A549 (cell line): ENCODE measurements around the gene SLC25A3. TPM values are rescaled to one million over a fixed set of nuclear protein-coding genes. Genes with fewer than 3 reads are reported as not detected.

Experiments
- ATAC-seq, 2 experiments: fragments of 200-7000 bp in 1 of 2; fragments of >200 bp in 1 of 2; cut with Nextera tagmentation in 1 of 2; cut with Tn5 transposase in 1 of 2; 3 replicates each; pipeline versions ENCODE4 v1.8.0 to v1.9.1; 2018 to 2020; ENCODE audit warnings: mild to moderate bottlenecking in 1 of 2, moderate library complexity in 1 of 2
- CTCF ChIA-PET: fragments of 300-600 bp; sonication (Branson Sonifier 250); formaldehyde crosslinking; extraction: SDS; loops from one replicate; lab custom pipeline; 2021; ENCODE audit warnings: antibody characterized with exemption, inconsistent platforms; lab: Yijun Ruan, JAX
- POLR2A ChIA-PET: fragments of 350-600 bp; formaldehyde crosslinking; extraction: SDS; loops from one replicate; lab custom pipeline; 2021; ENCODE audit warnings: antibody characterized with exemption, inconsistent platforms; lab: Yijun Ruan, JAX
- DNase-seq, 2 experiments: peaks; one replicate each; pipeline versions ENCODE4 v3.0.0 to v3.0.0-alpha.2; 2011 to 2016; ENCODE audit warnings: low read depth in 1 of 2, low spot score in 1 of 2
- FAIRE-seq: peaks from 2 replicates; lab custom pipeline; 2011; peaks lifted over from hg19 to GRCh38; lab: Jason Lieb, UNC
- H3K27ac ChIP-seq, 2 experiments: fragments of >200 bp; sonication (Bioruptor Twin); formaldehyde crosslinking; 3 replicates each; pipeline ENCODE4 v1.5.1; 2016 to 2017
- H3K4me1 ChIP-seq: fragments of >200 bp; sonication (Bioruptor Twin); formaldehyde crosslinking; 3 replicates; pipeline ENCODE4 v1.6.1; 2016
- H3K4me2 ChIP-seq: fragments of >200 bp; sonication (Bioruptor Twin); formaldehyde crosslinking; 3 replicates; pipeline ENCODE4 v1.6.1; 2016
- H3K4me3 ChIP-seq: fragments of >200 bp; sonication (Bioruptor Twin); formaldehyde crosslinking; 3 replicates; pipeline ENCODE4 v1.5.1; 2016
- H3K9me3 ChIP-seq: fragments of >200 bp; sonication (Bioruptor Twin); formaldehyde crosslinking; 3 replicates; pipeline ENCODE4 v1.6.1; 2016
- ATOH8 ChIP-seq: fragments of 250-450 bp; sonication (Bioruptor Pico); IDR thresholded peaks from 2 replicates; pipeline ENCODE4 v1.5.0; 2020; ENCODE audit warnings: low read depth, mild to moderate bottlenecking, moderate library complexity
- CBX2 ChIP-seq: fragments of 200-600 bp; sonication (generic); IDR thresholded peaks from 2 replicates; pipeline ENCODE4 v1.6.1; 2016; ENCODE audit warnings: low read depth, mild to moderate bottlenecking, borderline replicate concordance
- CEBPB ChIP-seq, 2 experiments: fragments of >200 bp in 1 of 2; sonication (Bioruptor Twin) in 1 of 2; formaldehyde crosslinking in 1 of 2; IDR thresholded peaks; 2 replicates each; pipeline ENCODE4 v1.6.1; 2012 to 2016
- CTCF ChIP-seq: fragments of >200 bp; sonication (Bioruptor Twin); formaldehyde crosslinking; IDR thresholded peaks from 3 replicates; pipeline ENCODE4 v1.5.1; 2016
- EHMT2 ChIP-seq: fragments of 200-600 bp; sonication (generic); IDR thresholded peaks from 2 replicates; pipeline ENCODE4 v1.6.1; 2016; ENCODE audit warnings: antibody characterized with exemption, low read depth, mild to moderate bottlenecking, moderate library complexity
- ELK1 ChIP-seq: fragments of 150-350 bp; IDR thresholded peaks from 2 replicates; pipeline ENCODE4 v1.6.1; 2014; ENCODE audit warnings: low read depth, mild to moderate bottlenecking, low read length
- EP300 ChIP-seq, 2 experiments: fragments of >200 bp; sonication (Bioruptor Twin); formaldehyde crosslinking; IDR thresholded peaks; 2 replicates in 1 of 2; 3 replicates in 1 of 2; pipeline ENCODE4 v1.6.1; 2016 to 2017
- GATA3 ChIP-seq: IDR thresholded peaks from 2 replicates; pipeline ENCODE4 v1.6.1; 2012; ENCODE audit warnings: borderline replicate concordance
- HES2 ChIP-seq: fragments of >200 bp; sonication (Bioruptor Twin); formaldehyde crosslinking; IDR thresholded peaks from 2 replicates; pipeline ENCODE4 v1.6.1; 2016
- HMGXB4 ChIP-seq: fragments of 250-450 bp; sonication (Bioruptor Pico); IDR thresholded peaks from 2 replicates; pipeline ENCODE4 v1.5.0; 2021; ENCODE audit warnings: mild to moderate bottlenecking, moderate library complexity, borderline replicate concordance
- HOXA7 ChIP-seq: fragments of 250-450 bp; sonication (Bioruptor Pico); IDR thresholded peaks from 2 replicates; pipeline ENCODE4 v1.5.0; 2020; ENCODE audit warnings: mild to moderate bottlenecking, moderate library complexity
- HOXB5 ChIP-seq: fragments of 250-450 bp; sonication (Bioruptor Pico); IDR thresholded peaks from 2 replicates; pipeline ENCODE4 v1.5.0; 2020; ENCODE audit warnings: mild to moderate bottlenecking, moderate library complexity
- JUN ChIP-seq, 2 experiments: fragments of >200 bp; sonication (Bioruptor Twin); formaldehyde crosslinking; IDR thresholded peaks; 2 replicates in 1 of 2; 3 replicates in 1 of 2; pipeline ENCODE4 v1.6.1; 2016 to 2017
- JUNB ChIP-seq: fragments of >200 bp; sonication (Bioruptor Twin); formaldehyde crosslinking; IDR thresholded peaks from 2 replicates; pipeline ENCODE4 v1.6.1; 2016
- KDM1A ChIP-seq: fragments of 200-600 bp; sonication (generic); IDR thresholded peaks from 2 replicates; pipeline ENCODE4 v1.6.1; 2016; ENCODE audit warnings: low read depth, mild to moderate bottlenecking
- KDM5A ChIP-seq: fragments of 200-600 bp; sonication (generic); IDR thresholded peaks from 2 replicates; pipeline ENCODE4 v1.6.1; 2016; ENCODE audit warnings: antibody characterized with exemption, mild to moderate bottlenecking
- MAZ ChIP-seq: fragments of 150-350 bp; IDR thresholded peaks from 2 replicates; pipeline ENCODE4 v1.6.1; 2014; ENCODE audit warnings: antibody characterized with exemption, low read depth, low read length, borderline replicate concordance
- PHF8 ChIP-seq: fragments of 200-600 bp; sonication (generic); IDR thresholded peaks from 2 replicates; pipeline ENCODE4 v1.6.1; 2016; ENCODE audit warnings: low read depth, mild to moderate bottlenecking, antibody characterized with exemption, moderate library complexity, borderline replicate concordance
- POLR2A ChIP-seq: IDR thresholded peaks from 2 replicates; pipeline ENCODE4 v1.6.1; 2012; ENCODE audit warnings: mild to moderate bottlenecking, low read length
- POLR2AphosphoS2 ChIP-seq: conservative IDR thresholded peaks from 2 replicates; pipeline ENCODE4 v1.6.1; 2012; ENCODE audit warnings: low read length, improper control_type of control experiment, inconsistent platforms
- RAD21 ChIP-seq, 2 experiments: fragments of >200 bp in 1 of 2; sonication (Bioruptor Twin) in 1 of 2; formaldehyde crosslinking in 1 of 2; IDR thresholded peaks in 1 of 2; conservative IDR thresholded peaks in 1 of 2; 2 replicates in 1 of 2; 3 replicates in 1 of 2; pipeline ENCODE4 v1.6.1; 2012 to 2018; ENCODE audit warnings: inconsistent platforms in 1 of 2
- RCOR1 ChIP-seq: fragments of 150-350 bp; IDR thresholded peaks from 2 replicates; pipeline ENCODE4 v1.6.1; 2014; ENCODE audit warnings: antibody characterized with exemption, low read length, low read depth
- RNF2 ChIP-seq: fragments of 200-600 bp; sonication (generic); IDR thresholded peaks from 2 replicates; pipeline ENCODE4 v1.6.1; 2016; ENCODE audit warnings: low read depth, mild to moderate bottlenecking, antibody characterized with exemption, moderate library complexity, borderline replicate concordance
- SMC3 ChIP-seq: fragments of >200 bp; sonication (Bioruptor Twin); formaldehyde crosslinking; IDR thresholded peaks from 3 replicates; pipeline ENCODE4 v1.6.1; 2018; ENCODE audit warnings: inconsistent platforms
- TP53 ChIP-seq: fragments of 250-450 bp; sonication (Bioruptor Pico); IDR thresholded peaks from 2 replicates; pipeline ENCODE4 v1.5.0; 2021; ENCODE audit warnings: mild to moderate bottlenecking, moderate library complexity
- ZFP36 ChIP-seq: fragments of 450-650 bp; IDR thresholded peaks from 2 replicates; pipeline ENCODE4 v1.6.1; 2014; ENCODE audit warnings: borderline replicate concordance; ENCODE audit not compliant: partially characterized antibody
- ZSCAN20 ChIP-seq: fragments of 250-450 bp; sonication (Bioruptor Pico); IDR thresholded peaks from 2 replicates; pipeline ENCODE4 v1.8.0; 2022; ENCODE audit warnings: mild to moderate bottlenecking, moderate library complexity
- whole genome bisulfite sequencing: methylation state at CpG from one replicate; pipeline ENCODE4 v1.1.6; 2017; ENCODE audit errors: missing lambda C conversion rate; 5-methylcytosine and 5-hydroxymethylcytosine counted together
- polyA plus RNA-seq, 4 experiments: library from polyadenylated mRNA; depleted of rRNA in 3 of 4; stranded (reverse); fragments of >200 nt; fragmentation: RNase III in 1 of 4; extraction: RNeasy Plus Mini Kit Qiagen cat#74134 plus additional on column Dnase treatment in 1 of 4; gene quantifications; 2 replicates in 3 of 4; 3 replicates in 1 of 4; pipeline ENCODE4 v1.2.3, GENCODE V29; 2011 to 2017

The SLC25A3 gene
- polyA plus RNA-seq, 2 of the 4 experiments (the other 2 are of a cell fraction) = 790 to 1,232 TPM

GRCh38 chr12:98580695-98581094 is 12.8 kb upstream of the SLC25A3 start:
- FAIRE-seq = no peak
- DNase-seq = no peak
- 88% methylated on average over 5 of the region's 5 CpGs for WGBS
- ATAC-seq = no peak
- Histone ChIP-seq H3K27ac (no peak overlapping the region), H3K4me1 (peaks cover 8% of the 10 kb centered on the region; the same call in 2 of the 3 replicates), H3K4me2 (no peak overlapping the region), H3K9me3 (no peaks in the 10 kb centered on the region), H3K4me3 (no peak overlapping the region)
- POLR2A ChIA-PET = no interaction called here
- TF ChIP-seq HMGXB4 (CRISPR knock-in tag) = no peak
- TF ChIP-seq CBX2 = no peak
- TF ChIP-seq RAD21 (conservative IDR thresholded peaks at IDR 0.05 in 1 of 2, IDR thresholded peaks at IDR 0.05 in 1 of 2) = no peak
- TF ChIP-seq POLR2AphosphoS2 = no peak
- no peak for TF ChIP-seq POLR2A
- no peak for TF ChIP-seq KDM5A
- TF ChIP-seq EHMT2 = no peak
- no peak for TF ChIP-seq HOXB5 (CRISPR knock-in tag)
- CTCF ChIA-PET = interaction anchor here (0.9 to 4.8 kb wide), 2 partner anchors 14 to 73 kb away, joined by 4 to 25 read pairs; no protein-coding TSS in a partner anchor

- TF ChIP-seq RCOR1 (no peak), MAZ (no peak), HMGXB4 (CRISPR knock-in tag) (no peak), POLR2AphosphoS2 (no peak), RNF2 (no peak), ZFP36 (no peak), PHF8 (no peak), CEBPB (IDR thresholded peaks at IDR 0.05) (no peak), JUN (IDR thresholded peaks at IDR 0.05) (no peak), HOXA7 (CRISPR knock-in tag) (no peak), GATA3 (no peak)
- ChIA-PET POLR2A (no interaction called here), CTCF (interaction anchor here (0.7 to 4.8 kb wide), 3 partner anchors 14 to 73 kb away, joined by 4 to 25 read pairs (median 4); no protein-coding TSS in a partner anchor)
- H3K4me2 ChIP-seq = no peak overlapping the region
- ATAC-seq (no peak), DNase-seq (no peak), FAIRE-seq (no peak)
- WGBS = 56% methylated on average over 1 of the region's 1 CpG
- H3K4me3 ChIP-seq = no peak overlapping the region
- no peaks in the 10 kb centered on the region for H3K9me3 ChIP-seq
- peaks cover 8% of the 10 kb centered on the region; the same call in 2 of the 3 replicates for H3K4me1 ChIP-seq
- no peak overlapping the region for H3K27ac ChIP-seq
Measured at GRCh38 chr12:98581101-98581500, 12.4 kb upstream of the SLC25A3 start.

- peaks cover 8% of the 10 kb centered on the region; the same call in 2 of the 3 replicates for H3K4me1 ChIP-seq
- WGBS = 57% methylated on average over 6 of the region's 6 CpGs
- ATAC-seq (no peak), FAIRE-seq (no peak), DNase-seq (no peak)
- no peak overlapping the region for H3K4me2 ChIP-seq
- no peaks in the 10 kb centered on the region for H3K9me3 ChIP-seq
- ChIA-PET POLR2A (interaction anchor here (1.2 kb wide), 1 partner anchor 11 kb away, joined by 5 read pairs; the partner anchor contains the start of gene SLC25A3), CTCF (interaction anchor here (4.8 kb wide), 1 partner anchor 15 kb away, joined by 25 read pairs; no protein-coding TSS in a partner anchor)
- H3K4me3 ChIP-seq = no peak overlapping the region
- H3K27ac ChIP-seq = no peak overlapping the region
- no peak for TF ChIP-seq CTCF
- TF ChIP-seq ZSCAN20 = no peak
- TF ChIP-seq TP53 (CRISPR knock-in tag) = no peak
- no peak for TF ChIP-seq KDM5A
- TF ChIP-seq EP300 (IDR thresholded peaks at IDR 0.05) = no peak
- TF ChIP-seq ELK1 = no peak
- TF ChIP-seq HES2 = no peak
- no peak for TF ChIP-seq SMC3
- no peak for TF ChIP-seq KDM1A
- no peak for TF ChIP-seq JUNB
- TF ChIP-seq ATOH8 (CRISPR knock-in tag) = no peak
Measured at GRCh38 chr12:98582093-98582492, 11.4 kb upstream of the SLC25A3 start.
